Fibroblast of skin of back (primary cell): Measurements from ENCODE around the gene MLX.
"Not testable (repeated sequence)": the region's sequence is repeated elsewhere in the genome, so short reads cannot be mapped to it uniquely, and the experiment has no call there.

Experiments
- DNase-seq: peaks from one replicate; pipeline ENCODE4 v3.0.0-alpha.2; 2013

The MLX gene

DNA sequence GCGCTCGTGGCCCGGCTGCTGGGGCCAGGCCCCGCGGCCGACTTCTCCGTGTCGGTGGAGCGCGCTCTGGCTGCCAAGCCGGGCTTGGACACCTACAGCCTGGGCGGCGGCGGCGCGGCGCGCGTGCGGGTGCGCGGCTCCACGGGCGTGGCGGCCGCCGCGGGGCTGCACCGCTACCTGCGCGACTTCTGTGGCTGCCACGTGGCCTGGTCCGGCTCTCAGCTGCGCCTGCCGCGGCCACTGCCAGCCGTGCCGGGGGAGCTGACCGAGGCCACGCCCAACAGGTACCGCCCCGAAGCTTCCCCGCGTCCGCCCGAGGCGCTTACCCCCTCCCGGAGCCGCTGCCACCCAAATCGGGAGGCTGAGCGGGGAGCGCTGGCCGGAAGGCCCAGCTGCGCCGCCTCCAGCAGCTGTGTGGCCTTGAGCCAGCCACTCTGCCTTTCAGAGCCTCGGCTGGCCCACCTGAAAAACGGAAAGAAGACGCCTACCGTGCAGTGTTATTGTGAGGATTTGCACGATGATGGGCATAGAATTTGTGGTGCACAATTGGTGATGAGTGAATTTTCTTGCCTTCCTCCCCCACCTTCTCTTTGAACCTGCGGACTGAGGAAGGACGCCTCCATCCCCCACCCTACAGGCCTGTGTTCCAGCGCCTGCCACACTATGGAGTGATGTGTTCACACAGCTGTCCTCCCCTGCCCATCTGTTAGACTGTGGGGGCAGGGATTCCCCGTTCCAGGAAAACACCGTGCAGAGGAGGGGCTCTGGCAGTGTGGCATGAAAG is 30.3 kb upstream of the MLX start:
- DNase-seq = peak; percentile 82

- DNase-seq = no peak
Observed at GRCh38 chr17:42537156-42537805, 29.6 kb upstream of the MLX start.

GRCh38 chr17:42537826-42538451 is 29.0 kb upstream of the MLX start:
- no peak for DNase-seq

GRCh38 chr17:42538482-42538881 is 28.4 kb upstream of the MLX start:
- no peak for DNase-seq

DNA sequence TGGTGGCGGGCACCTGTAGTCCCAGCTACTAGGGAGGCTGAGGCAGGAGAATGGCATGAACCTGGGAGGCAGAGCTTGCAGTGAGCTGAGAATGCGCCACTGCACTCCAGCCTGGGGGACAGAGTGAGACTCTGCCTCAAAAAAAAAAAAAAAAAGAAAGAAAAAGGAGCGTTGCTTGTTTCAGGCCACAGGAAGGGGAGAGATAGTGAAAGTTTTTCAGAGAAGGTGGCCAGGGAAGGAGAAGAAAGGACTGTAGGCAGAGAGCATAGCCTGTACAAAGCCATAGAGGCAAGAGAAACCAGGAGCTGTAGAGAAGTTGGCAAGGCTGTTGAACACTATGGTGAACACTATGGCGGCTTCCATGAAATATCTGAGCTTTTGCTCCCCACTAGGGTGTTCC is 26.3 kb upstream of the MLX start:
- DNase-seq = not testable (repeated sequence)

DNA sequence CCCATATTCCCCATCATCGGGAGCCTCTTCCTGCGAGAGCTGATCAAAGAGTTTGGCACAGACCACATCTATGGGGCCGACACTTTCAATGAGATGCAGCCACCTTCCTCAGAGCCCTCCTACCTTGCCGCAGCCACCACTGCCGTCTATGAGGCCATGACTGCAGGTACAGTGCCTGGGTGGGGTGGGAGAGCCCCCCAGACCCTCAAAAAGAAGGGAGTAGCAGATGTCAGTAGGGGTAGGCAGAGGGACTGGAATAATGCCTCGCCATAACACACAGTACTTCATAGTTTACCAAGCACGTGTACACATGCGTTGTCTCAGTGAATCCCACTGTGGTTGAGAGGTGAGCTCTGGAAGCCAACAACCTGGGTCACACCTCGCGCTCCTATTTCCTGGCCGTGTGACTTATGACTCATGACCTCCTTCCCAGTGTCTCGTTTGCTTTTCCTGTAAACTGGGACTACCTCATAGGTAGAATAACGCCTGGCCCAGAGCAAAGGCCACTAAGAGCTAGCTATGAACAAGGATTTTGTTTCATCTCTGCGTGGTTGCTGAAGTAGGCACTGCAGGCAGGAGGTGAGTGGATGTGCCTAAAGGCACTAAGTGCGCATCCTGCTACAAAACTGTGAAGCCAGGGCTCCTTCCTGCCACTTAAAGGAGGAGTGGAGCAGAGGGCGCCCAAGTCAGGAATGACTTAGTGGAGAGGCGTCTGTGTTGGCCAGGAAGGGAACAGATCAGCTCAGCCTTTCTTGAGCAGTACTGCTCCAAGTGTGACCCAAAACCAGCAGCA is 25.7 kb upstream of the MLX start:
- DNase-seq = no peak

DNA sequence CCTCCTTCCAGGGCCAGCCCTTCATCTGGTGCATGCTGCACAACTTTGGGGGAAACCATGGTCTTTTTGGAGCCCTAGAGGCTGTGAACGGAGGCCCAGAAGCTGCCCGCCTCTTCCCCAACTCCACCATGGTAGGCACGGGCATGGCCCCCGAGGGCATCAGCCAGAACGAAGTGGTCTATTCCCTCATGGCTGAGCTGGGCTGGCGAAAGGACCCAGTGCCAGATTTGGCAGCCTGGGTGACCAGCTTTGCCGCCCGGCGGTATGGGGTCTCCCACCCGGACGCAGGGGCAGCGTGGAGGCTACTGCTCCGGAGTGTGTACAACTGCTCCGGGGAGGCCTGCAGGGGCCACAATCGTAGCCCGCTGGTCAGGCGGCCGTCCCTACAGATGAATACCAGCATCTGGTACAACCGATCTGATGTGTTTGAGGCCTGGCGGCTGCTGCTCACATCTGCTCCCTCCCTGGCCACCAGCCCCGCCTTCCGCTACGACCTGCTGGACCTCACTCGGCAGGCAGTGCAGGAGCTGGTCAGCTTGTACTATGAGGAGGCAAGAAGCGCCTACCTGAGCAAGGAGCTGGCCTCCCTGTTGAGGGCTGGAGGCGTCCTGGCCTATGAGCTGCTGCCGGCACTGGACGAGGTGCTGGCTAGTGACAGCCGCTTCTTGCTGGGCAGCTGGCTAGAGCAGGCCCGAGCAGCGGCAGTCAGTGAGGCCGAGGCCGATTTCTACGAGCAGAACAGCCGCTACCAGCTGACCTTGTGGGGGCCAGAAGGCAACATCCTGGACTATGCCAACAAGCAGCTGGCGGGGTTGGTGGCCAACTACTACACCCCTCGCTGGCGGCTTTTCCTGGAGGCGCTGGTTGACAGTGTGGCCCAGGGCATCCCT is 23.5 kb upstream of the MLX start:
- no peak for DNase-seq

DNA sequence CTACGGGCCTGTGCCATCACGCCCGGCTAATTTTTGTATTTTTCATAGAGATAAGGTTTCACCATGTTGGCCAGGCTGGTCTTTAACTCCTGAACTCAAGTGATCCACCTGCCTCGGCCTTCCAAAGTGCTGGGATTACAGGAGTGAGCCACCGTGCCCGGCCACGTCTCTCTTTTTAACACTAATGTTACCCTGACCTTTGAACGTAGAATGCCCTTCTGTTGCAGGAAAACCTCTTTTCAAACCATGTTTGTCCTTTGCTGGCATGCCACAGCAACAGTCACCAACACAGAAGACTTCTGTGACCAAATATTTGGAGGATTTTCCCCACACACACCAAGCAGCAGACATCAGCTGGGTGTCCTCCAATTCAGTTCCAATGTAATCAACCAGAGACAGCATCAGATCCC is 22.0 kb upstream of the MLX start:
- DNase-seq = no peak

GRCh38 chr17:42545755-42546505 is 21.0 kb upstream of the MLX start:
- not testable (repeated sequence) for DNase-seq

GRCh38 chr17:42547001-42547461 is 19.9 kb upstream of the MLX start:
- no peak for DNase-seq

- DNase-seq = no peak
Observed at GRCh38 chr17:42547698-42548069, 19.2 kb upstream of the MLX start.

DNA sequence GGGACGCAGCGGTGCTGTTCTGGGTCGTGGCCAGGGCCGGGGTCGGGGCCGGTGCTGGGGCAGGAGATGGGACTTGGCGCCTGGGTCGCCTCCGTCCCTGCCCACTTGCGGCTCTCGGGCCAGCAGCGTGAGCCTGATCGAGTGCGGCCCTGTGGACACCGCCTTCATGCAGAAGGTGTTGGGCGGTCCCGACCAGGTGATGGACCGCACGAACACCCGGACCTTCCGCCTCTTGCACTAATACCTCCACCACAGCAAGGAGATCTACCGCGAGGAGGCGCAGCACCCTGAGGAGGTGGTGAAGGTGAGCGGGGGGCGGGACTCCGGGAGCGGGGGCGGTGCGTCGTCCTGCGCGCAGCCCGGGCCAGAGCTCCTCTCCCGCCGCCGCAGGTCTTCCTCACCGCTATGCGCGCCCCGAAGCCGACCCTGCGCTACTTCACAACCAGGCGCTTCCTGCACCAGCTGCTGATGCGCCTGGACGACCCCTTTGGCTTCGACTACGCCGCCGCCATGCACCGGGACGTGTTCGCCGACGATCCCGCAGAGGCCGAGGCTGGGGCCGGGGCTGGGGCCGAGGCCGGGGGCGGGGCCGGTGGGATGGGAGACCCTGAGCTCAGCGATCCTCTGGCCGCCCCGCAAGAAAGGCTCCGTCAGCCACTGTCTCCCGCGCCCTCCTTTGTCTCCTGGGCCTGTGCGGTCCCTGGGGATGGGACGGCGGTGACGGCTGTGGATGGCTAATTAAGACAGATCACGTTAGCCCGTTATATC is 18.6 kb upstream of the MLX start:
- DNase-seq = no peak

DNA sequence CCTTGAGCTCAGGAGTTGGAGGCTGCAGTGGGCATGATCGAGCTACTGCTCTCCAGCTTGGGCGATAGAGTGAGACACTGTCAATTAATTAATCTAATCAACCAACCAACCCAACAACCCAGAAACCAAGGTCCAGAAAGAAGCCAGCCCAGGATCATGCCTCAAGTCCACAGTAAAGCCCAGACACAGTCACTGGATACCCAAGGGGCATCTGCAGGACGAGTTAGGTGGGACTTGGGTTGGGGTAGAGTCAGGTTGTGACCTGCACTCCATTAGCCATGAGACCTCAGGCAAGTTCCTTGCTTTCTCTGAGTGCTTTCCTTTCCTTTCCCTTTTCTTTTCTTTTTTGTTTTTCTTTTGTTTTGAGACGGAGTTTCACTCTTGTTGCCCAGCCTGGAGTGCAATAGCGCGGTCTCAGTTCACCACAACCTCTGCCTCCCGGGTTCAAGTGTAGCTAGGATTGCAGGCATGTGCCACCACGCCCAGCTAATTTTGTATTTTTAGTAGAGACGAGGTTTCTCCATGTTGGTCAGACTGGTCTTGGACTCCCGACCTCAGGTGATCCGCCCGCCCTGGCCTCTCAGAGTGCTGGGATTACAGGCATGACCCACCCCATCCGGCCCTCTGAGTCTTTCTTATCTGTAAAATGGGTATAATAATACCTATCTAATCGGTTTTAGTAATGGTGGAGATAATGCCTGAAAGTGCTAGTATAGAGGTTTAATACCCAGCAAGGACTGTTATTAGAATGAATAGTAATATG is 17.7 kb upstream of the MLX start:
- DNase-seq = no peak

DNA sequence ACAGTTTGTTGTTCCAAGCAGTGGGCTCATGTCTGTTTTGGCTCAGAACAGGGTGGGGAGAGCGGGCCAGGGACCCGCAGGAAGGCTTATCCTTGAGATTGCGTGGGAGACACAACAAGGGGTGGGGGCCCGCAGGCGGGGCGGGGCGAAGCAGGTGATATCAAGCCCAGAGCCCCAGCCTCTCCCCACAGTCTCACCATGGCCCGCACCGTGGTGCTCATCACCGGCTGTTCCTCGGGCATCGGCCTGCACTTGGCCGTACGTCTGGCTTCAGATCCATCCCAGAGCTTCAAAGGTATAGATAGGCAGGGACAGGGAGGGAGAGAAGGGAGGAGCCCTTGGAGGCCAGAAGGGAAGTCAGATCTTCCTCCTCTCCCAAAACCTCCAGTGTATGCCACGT is 14.2 kb upstream of the MLX start, which contains the start of gene HSD17B1:
HSD17B1 (plus strand) TSS at position 188 of the 400 bp plus-strand sequence; CDS start at position 199, 11 bp downstream.
- not testable (repeated sequence) for DNase-seq

GRCh38 chr17:42553161-42553818 is 13.6 kb upstream of the MLX start:
- DNase-seq = no peak

- DNase-seq = no peak
Observed at GRCh38 chr17:42553866-42554249, 13.0 kb upstream of the MLX start.

GRCh38 chr17:42554250-42555121 is 12.4 kb upstream of the MLX start:
- DNase-seq = peak; percentile 84

DNA sequence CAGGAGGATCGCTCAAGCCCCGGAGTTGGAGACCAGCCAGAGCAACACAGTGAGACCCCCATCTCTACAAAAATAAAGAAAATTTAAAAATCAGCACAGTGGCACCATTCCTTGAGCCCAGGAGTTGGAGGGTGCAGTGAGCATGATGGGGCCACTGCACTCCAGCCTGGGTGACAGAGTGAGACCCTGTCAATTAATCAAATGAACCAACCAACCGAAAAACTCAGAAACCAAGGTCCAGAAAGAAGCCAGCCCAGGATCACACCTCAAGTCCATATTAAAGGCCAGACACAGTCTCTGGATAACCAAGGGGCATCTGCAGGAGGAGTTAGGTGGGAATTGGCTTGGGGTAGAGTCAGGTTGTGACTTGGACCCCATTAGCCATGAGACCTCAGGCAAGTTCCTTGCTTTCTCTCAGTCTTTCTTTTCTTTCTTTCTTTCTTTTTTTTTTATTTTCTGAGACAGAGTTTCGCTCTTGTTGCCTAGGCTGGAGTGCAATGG is 11.7 kb upstream of the MLX start:
- DNase-seq = no peak
